Astrocyte (in vitro differentiated cells and primary cell): ENCODE results near the gene EXOC4. TPM values are rescaled to one million over a fixed set of nuclear protein-coding genes. Genes with fewer than 3 reads are reported as not detected.

Source experiments
- DNase-seq: peaks from one replicate; pipeline ENCODE4 v3.0.0-alpha.2; 2010; ENCODE audit warnings: low read depth
- FAIRE-seq: peaks from 2 replicates; lab custom pipeline; 2011; peaks lifted over from hg19 to GRCh38; lab: Jason Lieb, UNC
- H2AFZ ChIP-seq: 2 replicates; pipeline ENCODE4 v1.6.0; 2012; ENCODE audit warnings: low read depth, low read length, inconsistent platforms
- H3K27ac ChIP-seq: 2 replicates; pipeline ENCODE4 v1.5.1; 2011; ENCODE audit warnings: low read depth, low read length, inconsistent platforms
- H3K27me3 ChIP-seq: 2 replicates; pipeline ENCODE4 v1.6.0; 2011; ENCODE audit warnings: low read length, inconsistent platforms; ENCODE audit not compliant: insufficient read depth
- H3K36me3 ChIP-seq: 2 replicates; pipeline ENCODE4 v1.5.1; 2011; ENCODE audit warnings: low read length, inconsistent platforms; ENCODE audit not compliant: insufficient read depth
- H3K4me1 ChIP-seq: 2 replicates; pipeline ENCODE4 v1.5.1; 2011; ENCODE audit warnings: low read length, inconsistent platforms; ENCODE audit not compliant: insufficient read depth
- H3K4me2 ChIP-seq: 2 replicates; pipeline ENCODE4 v1.6.0; 2012; ENCODE audit warnings: low read length, inconsistent platforms
- H3K4me3 ChIP-seq: 2 replicates; pipeline ENCODE4 v1.5.1; 2011; ENCODE audit warnings: low read depth, mild to moderate bottlenecking, low read length, inconsistent platforms; ENCODE audit not compliant: insufficient read depth
- H3K79me2 ChIP-seq: 2 replicates; pipeline ENCODE4 v1.6.0; 2012; ENCODE audit warnings: mild to moderate bottlenecking, low read length, inconsistent platforms; ENCODE audit not compliant: insufficient read depth
- H3K9ac ChIP-seq: 2 replicates; pipeline ENCODE4 v1.6.0; 2012; ENCODE audit warnings: mild to moderate bottlenecking, low read length, inconsistent platforms
- H3K9me3 ChIP-seq: 2 replicates; pipeline ENCODE4 v1.5.1; 2012; ENCODE audit warnings: low read depth, mild to moderate bottlenecking, low read length, inconsistent platforms; ENCODE audit not compliant: insufficient read depth
- H4K20me1 ChIP-seq: 2 replicates; pipeline ENCODE4 v1.6.0; 2012; ENCODE audit warnings: low read length, inconsistent platforms; ENCODE audit not compliant: insufficient read depth
- H3K27ac Mint-ChIP-seq: one replicate; pipeline ENCODE4 v1.8.0; 2021; ENCODE audit warnings: mild to moderate bottlenecking, mixed read lengths; ENCODE audit not compliant: unreplicated experiment
- H3K27me3 Mint-ChIP-seq: one replicate; pipeline ENCODE4 v1.8.0; 2021; ENCODE audit warnings: low read depth, mixed read lengths; ENCODE audit not compliant: unreplicated experiment
- H3K36me3 Mint-ChIP-seq: one replicate; pipeline ENCODE4 v1.8.0; 2021; ENCODE audit warnings: low read depth, mixed read lengths; ENCODE audit not compliant: unreplicated experiment
- H3K4me1 Mint-ChIP-seq: one replicate; pipeline ENCODE4 v1.8.0; 2021; ENCODE audit warnings: low read depth, mixed read lengths; ENCODE audit not compliant: unreplicated experiment
- H3K4me3 Mint-ChIP-seq: one replicate; pipeline ENCODE4 v1.8.0; 2021; ENCODE audit warnings: mild to moderate bottlenecking, moderate library complexity, mixed read lengths; ENCODE audit not compliant: unreplicated experiment
- H3K9me3 Mint-ChIP-seq: one replicate; pipeline ENCODE4 v1.8.0; 2021; ENCODE audit warnings: mild to moderate bottlenecking, mixed read lengths; ENCODE audit not compliant: unreplicated experiment
- EZH2 ChIP-seq: IDR thresholded peaks from 2 replicates; pipeline ENCODE4 v1.6.1; 2012; ENCODE audit warnings: mild to moderate bottlenecking, low read length, inconsistent platforms; ENCODE audit not compliant: insufficient read depth
- total RNA-seq: library from RNA; stranded (reverse); gene quantifications from 2 replicates; pipeline ENCODE4 v1.2.1, GENCODE V29; 2021
- TF ChIP-seq, protein P1 (sequence below): IDR thresholded peaks from 2 replicates; pipeline ENCODE4 v1.5.1; 2011; ENCODE audit warnings: low read depth, mild to moderate bottlenecking, inconsistent platforms, low read length, moderate library complexity; ENCODE audit not compliant: insufficient read depth

EXOC4 gene
- total RNA-seq, 1 donor from 2014 or later: 57.5 TPM

GRCh38 chr7:133395551-133395950 lies 142.7 kb downstream of the EXOC4 start:
- H3K27ac ChIP-seq: no peak overlapping the region
- no peak overlapping the region for H3K4me3 Mint-ChIP-seq
- no peaks in the 10 kb centered on the region for H3K9me3 Mint-ChIP-seq
- no peak overlapping the region for H2AFZ ChIP-seq
- no peaks in the 10 kb centered on the region for H3K79me2 ChIP-seq
- H3K4me2 ChIP-seq: no peak overlapping the region
- H3K4me1 ChIP-seq: no peaks in the 10 kb centered on the region
- peaks cover under 1% of the 10 kb centered on the region for H3K4me1 Mint-ChIP-seq
- no peak overlapping the region for H3K9ac ChIP-seq
- no peak for DNase-seq
- no peaks in the 10 kb centered on the region for H3K36me3 Mint-ChIP-seq
- H3K27me3 Mint-ChIP-seq: no peaks in the 10 kb centered on the region
- TF ChIP-seq, protein P1, sequence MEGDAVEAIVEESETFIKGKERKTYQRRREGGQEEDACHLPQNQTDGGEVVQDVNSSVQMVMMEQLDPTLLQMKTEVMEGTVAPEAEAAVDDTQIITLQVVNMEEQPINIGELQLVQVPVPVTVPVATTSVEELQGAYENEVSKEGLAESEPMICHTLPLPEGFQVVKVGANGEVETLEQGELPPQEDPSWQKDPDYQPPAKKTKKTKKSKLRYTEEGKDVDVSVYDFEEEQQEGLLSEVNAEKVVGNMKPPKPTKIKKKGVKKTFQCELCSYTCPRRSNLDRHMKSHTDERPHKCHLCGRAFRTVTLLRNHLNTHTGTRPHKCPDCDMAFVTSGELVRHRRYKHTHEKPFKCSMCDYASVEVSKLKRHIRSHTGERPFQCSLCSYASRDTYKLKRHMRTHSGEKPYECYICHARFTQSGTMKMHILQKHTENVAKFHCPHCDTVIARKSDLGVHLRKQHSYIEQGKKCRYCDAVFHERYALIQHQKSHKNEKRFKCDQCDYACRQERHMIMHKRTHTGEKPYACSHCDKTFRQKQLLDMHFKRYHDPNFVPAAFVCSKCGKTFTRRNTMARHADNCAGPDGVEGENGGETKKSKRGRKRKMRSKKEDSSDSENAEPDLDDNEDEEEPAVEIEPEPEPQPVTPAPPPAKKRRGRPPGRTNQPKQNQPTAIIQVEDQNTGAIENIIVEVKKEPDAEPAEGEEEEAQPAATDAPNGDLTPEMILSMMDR: no peak
- no peak for TF ChIP-seq EZH2
- peaks cover 5% of the 10 kb centered on the region for H4K20me1 ChIP-seq
- no peaks in the 10 kb centered on the region for H3K27me3 ChIP-seq
- no peak overlapping the region for H3K27ac Mint-ChIP-seq
- no peak overlapping the region for H3K4me3 ChIP-seq
- no peaks in the 10 kb centered on the region for H3K36me3 ChIP-seq
- H3K9me3 ChIP-seq: no peaks in the 10 kb centered on the region
- no peak for FAIRE-seq

DNA sequence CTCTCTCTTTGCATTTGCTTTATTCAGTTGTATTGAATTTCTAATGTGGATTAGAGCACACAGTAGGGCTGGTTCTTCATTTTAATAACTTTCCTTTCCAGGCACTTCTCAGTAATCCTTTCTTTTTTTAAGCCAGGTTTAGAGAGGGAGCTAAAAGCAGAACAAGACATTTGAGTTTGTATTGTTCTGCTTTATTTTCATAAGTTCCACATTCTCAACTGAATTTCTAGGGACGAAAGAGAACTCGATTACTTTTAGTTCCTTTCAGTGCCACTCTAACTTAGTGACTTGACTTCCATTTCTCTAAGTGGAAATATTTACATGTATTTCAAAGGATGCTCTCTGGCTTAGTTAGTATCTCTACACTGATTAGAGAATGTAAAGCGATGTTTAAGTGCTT lies 145.6 kb downstream of the EXOC4 start:
- no peaks in the 10 kb centered on the region for H3K27me3 ChIP-seq
- no peak overlapping the region for H3K4me3 Mint-ChIP-seq
- H3K79me2 ChIP-seq: no peaks in the 10 kb centered on the region
- DNase-seq (no peak), FAIRE-seq (no peak)
- peaks cover 8% of the 10 kb centered on the region for H4K20me1 ChIP-seq
- H3K36me3 Mint-ChIP-seq: no peaks in the 10 kb centered on the region
- peaks cover 9% of the 10 kb centered on the region for H3K4me1 Mint-ChIP-seq
- H3K4me3 ChIP-seq: no peak overlapping the region
- H3K4me2 ChIP-seq: no peak overlapping the region
- H3K9me3 ChIP-seq: no peaks in the 10 kb centered on the region
- H3K9ac ChIP-seq: no peak overlapping the region
- no peak overlapping the region for H2AFZ ChIP-seq
- TF ChIP-seq EZH2: no peak
- TF ChIP-seq, protein P1: no peak
- H3K36me3 ChIP-seq: no peaks in the 10 kb centered on the region
- no peaks in the 10 kb centered on the region for H3K9me3 Mint-ChIP-seq
- H3K27me3 Mint-ChIP-seq: no peaks in the 10 kb centered on the region
- H3K27ac ChIP-seq: no peak overlapping the region
- H3K27ac Mint-ChIP-seq: no peak overlapping the region
- H3K4me1 ChIP-seq: no peaks in the 10 kb centered on the region

- FAIRE-seq: peak; percentile 55
These were observed 148.3 kb downstream of the EXOC4 start for GRCh38 chr7:133401225-133401624.

More at GRCh38 chr7:133401225-133401624, 148.3 kb downstream of the EXOC4 start:
- Mint-ChIP-seq H3K36me3 (peaks cover 3% of the 10 kb centered on the region), H3K4me1 (peaks cover 9% of the 10 kb centered on the region), H3K27ac (no peak overlapping the region), H3K27me3 (no peaks in the 10 kb centered on the region), H3K4me3 (no peak overlapping the region), H3K9me3 (no peaks in the 10 kb centered on the region)
- no peaks in the 10 kb centered on the region for H3K79me2 ChIP-seq
- no peak for TF ChIP-seq EZH2
- TF ChIP-seq, protein P1: no peak
- H3K36me3 ChIP-seq: no peaks in the 10 kb centered on the region
- no peaks in the 10 kb centered on the region for H3K9me3 ChIP-seq
- no peak overlapping the region for H3K4me2 ChIP-seq
- H3K27ac ChIP-seq: no peak overlapping the region
- H4K20me1 ChIP-seq: peaks cover 8% of the 10 kb centered on the region
- H3K4me3 ChIP-seq: no peak overlapping the region
- H2AFZ ChIP-seq: no peak overlapping the region
- H3K27me3 ChIP-seq: no peaks in the 10 kb centered on the region
- DNase-seq: peak; percentile 31
- no peaks in the 10 kb centered on the region for H3K4me1 ChIP-seq
- no peak overlapping the region for H3K9ac ChIP-seq
